SH-SY5Y (cell line): ENCODE data around the gene TSEN15.

Source experiments
- GATA2 ChIP-seq: IDR thresholded peaks from 2 replicates; pipeline ENCODE4 v1.6.1; 2011; ENCODE audit warnings: mild to moderate bottlenecking, low read depth, low read length
- GATA3 ChIP-seq: IDR thresholded peaks from 2 replicates; pipeline ENCODE4 v1.6.1; 2011; ENCODE audit warnings: low read depth, mild to moderate bottlenecking, low read length, moderate library complexity

DNA sequence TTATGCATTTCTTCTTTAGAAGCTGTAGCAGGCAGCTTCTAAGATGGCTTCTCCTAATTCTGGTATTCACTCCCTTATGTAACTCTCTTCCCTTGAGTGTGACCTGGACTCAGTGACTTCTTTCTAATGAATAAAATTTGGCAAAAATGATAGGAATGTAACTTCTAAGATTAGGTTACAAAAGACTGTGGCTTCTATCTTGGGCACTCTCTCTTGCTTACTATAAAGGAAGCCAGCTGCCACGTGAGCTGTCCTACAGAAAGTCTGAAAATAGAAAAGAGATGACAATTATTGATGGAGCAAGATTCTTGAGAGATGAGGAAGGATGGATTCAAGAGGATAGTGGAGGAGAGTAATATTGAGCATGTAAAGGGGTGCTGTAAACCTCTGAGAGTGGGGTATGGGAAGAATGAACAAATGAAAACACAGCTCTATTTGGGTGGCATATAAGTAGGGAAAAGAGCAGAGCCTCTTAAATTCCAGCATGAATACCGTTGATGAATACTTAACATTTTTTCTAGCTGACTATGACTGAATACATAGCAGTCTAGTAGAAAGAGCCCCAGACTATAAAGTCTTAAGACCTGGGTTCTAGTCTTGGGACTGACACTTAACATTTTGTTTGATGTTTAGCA lies 5.5 kb downstream of the TSEN15 start:
- no peak for TF ChIP-seq GATA3
- TF ChIP-seq GATA2, result no peak
